IgD-negative memory B cell (primary cell): ENCODE results near the gene CFAP90. TPM values are rescaled to one million over a fixed set of nuclear protein-coding genes. Genes with fewer than 3 reads are reported as not detected.

Source experiments
- H3K27ac Mint-ChIP-seq, 3 donors: one replicate each; pipeline ENCODE4 v1.8.0; 2020 to 2022; ENCODE audit warnings: mild to moderate bottlenecking in 3 of 3, mixed read lengths in 3 of 3, moderate library complexity in 1 of 3
- H3K27me3 Mint-ChIP-seq: one replicate; pipeline ENCODE4 v1.8.0; 2021; ENCODE audit warnings: mixed read lengths
- H3K36me3 Mint-ChIP-seq: one replicate; pipeline ENCODE4 v1.8.0; 2020; ENCODE audit warnings: mild to moderate bottlenecking, mixed read lengths
- H3K4me1 Mint-ChIP-seq, 3 donors: one replicate each; pipeline ENCODE4 v1.8.0; 2020 to 2022; ENCODE audit warnings: mixed read lengths in 3 of 3, mild to moderate bottlenecking in 1 of 3
- H3K4me3 Mint-ChIP-seq, 4 donors: one replicate each; pipeline ENCODE4 v1.8.0; 2020 to 2022; ENCODE audit warnings: mild to moderate bottlenecking in 4 of 4, mixed read lengths in 4 of 4, moderate library complexity in 3 of 4
- H3K9me3 Mint-ChIP-seq, 3 donors: one replicate each; pipeline ENCODE4 v1.8.0; 2020 to 2021; ENCODE audit warnings: mixed read lengths in 3 of 3, mild to moderate bottlenecking in 1 of 3
- polyA plus RNA-seq: library from polyadenylated mRNA; unstranded; fragments of 300-500 nt; fragmentation: Illumina TruSeq; gene quantifications from one replicate; pipeline ENCODE4 v1.2.3, GENCODE V29; 2021

Gene CFAP90, protein sequence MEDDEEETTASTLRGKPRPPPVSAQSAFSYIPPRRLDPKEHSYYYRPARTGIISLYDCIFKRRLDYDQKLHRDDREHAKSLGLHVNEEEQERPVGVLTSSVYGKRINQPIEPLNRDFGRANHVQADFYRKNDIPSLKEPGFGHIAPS
- polyA plus RNA-seq: not detected

DNA sequence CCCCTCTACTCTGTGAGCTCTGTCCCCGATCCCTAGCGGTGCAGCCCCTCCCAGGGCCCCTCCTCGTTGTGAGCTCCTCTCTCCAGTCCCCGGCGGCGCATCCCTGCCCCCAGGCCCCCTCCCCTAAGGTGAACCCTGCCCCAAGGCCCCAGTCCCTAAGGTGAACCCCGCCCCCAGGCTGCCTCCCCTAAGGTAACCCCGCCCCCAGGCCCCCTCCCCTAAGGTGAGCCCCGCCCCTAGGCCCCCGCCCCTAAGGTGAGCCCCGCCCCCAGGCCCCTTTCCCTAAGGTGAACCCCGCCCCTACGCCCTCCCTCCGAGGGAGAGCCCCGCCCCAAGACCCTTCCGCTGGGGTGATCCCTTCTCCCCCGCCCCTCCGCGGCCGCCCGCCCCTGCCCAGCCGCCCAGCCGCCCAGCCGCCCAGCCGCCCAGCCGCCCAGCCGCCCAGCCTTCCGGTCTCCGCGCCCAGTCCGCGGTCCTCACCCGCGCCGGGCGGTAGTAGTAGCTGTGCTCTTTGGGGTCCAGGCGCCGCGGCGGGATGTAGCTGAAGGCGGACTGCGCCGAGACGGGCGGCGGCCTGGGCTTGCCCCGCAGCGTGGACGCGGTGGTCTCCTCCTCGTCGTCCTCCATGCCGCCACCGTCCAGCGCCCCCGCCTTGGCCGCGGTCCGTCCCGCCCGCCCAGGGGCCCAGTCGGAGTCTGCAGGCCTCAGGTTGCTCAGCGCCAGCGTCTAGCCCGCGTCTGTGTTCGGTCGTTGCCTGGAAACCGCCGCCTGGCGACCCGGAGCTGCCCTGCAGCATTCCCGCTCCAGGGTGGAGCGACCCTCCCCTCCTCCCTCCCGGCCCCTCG, at the start of gene CFAP90:
Gene CFAP90, minus strand, starts transcription at position 739 of the 845 bp plus-strand sequence. Its CDS starts 112 bp downstream, at position 627.
- peaks cover 22% of the 10 kb centered on the region for H3K27me3 Mint-ChIP-seq
- H3K36me3 Mint-ChIP-seq: peaks cover 2% of the 10 kb centered on the region

DNA sequence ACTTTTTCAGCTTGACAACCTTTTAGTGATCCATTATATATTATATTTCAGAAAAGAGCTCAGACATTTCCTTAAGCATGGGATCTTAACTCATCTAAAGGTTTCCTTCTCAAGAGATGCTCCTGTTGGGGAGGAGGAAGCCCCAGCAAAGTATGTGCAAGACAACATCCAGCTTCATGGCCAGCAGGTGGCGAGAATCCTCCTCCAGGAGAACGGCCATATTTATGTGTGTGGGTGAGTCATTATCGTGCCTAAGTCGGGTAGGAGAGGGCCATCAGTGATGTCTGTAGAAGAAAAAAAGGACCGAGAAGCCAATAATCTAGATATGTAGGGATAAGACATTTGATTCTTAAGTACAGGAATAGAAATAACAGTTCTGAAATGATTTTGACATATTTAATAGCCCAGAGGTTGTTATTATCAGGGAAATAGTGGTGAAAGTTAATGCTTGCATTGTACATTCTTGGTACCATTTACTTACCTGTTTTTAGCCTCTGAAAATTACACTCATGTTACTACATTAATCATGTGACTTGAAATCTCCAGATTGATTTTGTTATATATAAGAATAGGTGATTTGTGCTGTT, 46.2 kb upstream of the CFAP90 start:
- Mint-ChIP-seq H3K9me3 (no peaks in the 10 kb centered on the region), H3K36me3 (peaks cover 14% of the 10 kb centered on the region), H3K27ac (no peak overlapping the region), H3K4me1 (peaks cover 0 to 2% (median 2%) of the 10 kb centered on the region in 3 donors), H3K27me3 (no peaks in the 10 kb centered on the region), H3K4me3 (no peak overlapping the region)

More for the DNA sequence above, at the start of gene CFAP90:
- Mint-ChIP-seq H3K9me3 (peaks cover 0 to 5% (median 4%) of the 10 kb centered on the region in 3 donors), H3K4me3 (peak within 1 kb of the TSS; percentile 71 to 92 (median 82)), H3K27ac (no peak within 1 kb of the TSS), H3K4me1 (peaks cover 9 to 10% (median 9%) of the 10 kb centered on the region in 3 donors)

DNA sequence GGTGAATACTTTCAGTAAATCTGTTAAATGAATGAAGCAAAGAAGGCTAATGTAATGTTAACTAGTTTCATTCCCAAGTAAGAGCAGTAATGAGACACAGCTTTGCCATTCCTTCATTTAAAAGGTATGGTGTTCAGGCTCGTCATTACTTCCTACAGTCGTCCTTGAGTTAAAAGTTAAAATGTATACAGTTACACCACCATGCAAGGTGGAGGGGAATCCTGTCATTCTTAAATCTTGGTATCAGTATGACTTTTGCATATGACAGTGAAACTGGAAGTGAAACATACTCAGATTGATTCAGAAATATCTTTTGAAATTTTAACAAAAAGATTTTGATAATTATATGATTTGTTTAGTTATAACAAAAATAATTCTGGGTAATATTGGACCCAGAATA, 43.9 kb upstream of the CFAP90 start:
- no peaks in the 10 kb centered on the region for H3K27me3 Mint-ChIP-seq
- peaks cover 14% of the 10 kb centered on the region for H3K36me3 Mint-ChIP-seq
- H3K4me1 Mint-ChIP-seq: peaks cover 0 to 2% (median 2%) of the 10 kb centered on the region in 3 donors
- H3K4me3 Mint-ChIP-seq: no peak overlapping the region
- H3K27ac Mint-ChIP-seq: no peak overlapping the region
- no peaks in the 10 kb centered on the region for H3K9me3 Mint-ChIP-seq

DNA sequence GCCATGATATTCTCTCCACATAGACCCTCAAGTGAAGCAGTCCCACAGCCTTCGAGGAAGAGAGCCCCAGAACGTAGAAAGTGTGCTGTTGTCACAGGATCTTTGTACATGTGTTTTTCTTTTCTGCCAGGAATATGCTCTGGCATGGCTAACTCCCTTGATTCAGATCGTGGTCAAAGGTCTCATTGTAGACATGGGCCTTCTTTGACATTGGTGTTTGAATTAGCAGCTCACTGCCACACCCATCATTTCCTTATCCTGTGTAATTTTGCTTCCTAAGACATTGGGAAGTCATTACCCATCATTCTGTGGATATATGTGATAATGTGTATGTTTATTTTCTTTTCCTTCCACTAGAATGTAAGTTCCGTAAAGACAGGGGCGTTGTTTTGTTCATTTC, 43.5 kb upstream of the CFAP90 start:
- no peak overlapping the region for H3K27ac Mint-ChIP-seq
- peaks cover 0 to 2% (median 2%) of the 10 kb centered on the region in 3 donors for H3K4me1 Mint-ChIP-seq
- no peaks in the 10 kb centered on the region for H3K27me3 Mint-ChIP-seq
- peaks cover 14% of the 10 kb centered on the region for H3K36me3 Mint-ChIP-seq
- no peaks in the 10 kb centered on the region for H3K9me3 Mint-ChIP-seq
- H3K4me3 Mint-ChIP-seq: no peak overlapping the region

DNA sequence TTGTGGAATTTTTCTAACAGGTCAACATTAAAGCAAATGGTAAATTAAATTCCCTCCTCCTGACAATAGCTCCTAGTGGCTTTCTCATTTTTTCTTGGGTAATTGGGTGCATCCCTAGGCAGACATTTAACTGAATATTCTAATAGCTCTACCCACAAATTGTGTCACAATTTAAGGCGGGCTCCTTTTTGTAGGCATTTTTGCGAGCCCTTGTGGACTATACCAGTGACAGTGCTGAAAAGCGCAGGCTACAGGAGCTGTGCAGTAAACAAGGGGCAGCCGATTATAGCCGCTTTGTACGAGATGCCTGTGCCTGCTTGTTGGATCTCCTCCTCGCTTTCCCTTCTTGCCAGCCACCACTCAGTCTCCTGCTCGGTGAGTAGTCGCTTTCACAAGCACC, 38.0 kb upstream of the CFAP90 start:
- Mint-ChIP-seq H3K9me3 (no peaks in the 10 kb centered on the region), H3K4me3 (no peak overlapping the region), H3K36me3 (peaks cover 8% of the 10 kb centered on the region), H3K27me3 (no peaks in the 10 kb centered on the region), H3K27ac (no peak overlapping the region), H3K4me1 (peaks cover 0 to 4% (median 3%) of the 10 kb centered on the region in 3 donors)

DNA sequence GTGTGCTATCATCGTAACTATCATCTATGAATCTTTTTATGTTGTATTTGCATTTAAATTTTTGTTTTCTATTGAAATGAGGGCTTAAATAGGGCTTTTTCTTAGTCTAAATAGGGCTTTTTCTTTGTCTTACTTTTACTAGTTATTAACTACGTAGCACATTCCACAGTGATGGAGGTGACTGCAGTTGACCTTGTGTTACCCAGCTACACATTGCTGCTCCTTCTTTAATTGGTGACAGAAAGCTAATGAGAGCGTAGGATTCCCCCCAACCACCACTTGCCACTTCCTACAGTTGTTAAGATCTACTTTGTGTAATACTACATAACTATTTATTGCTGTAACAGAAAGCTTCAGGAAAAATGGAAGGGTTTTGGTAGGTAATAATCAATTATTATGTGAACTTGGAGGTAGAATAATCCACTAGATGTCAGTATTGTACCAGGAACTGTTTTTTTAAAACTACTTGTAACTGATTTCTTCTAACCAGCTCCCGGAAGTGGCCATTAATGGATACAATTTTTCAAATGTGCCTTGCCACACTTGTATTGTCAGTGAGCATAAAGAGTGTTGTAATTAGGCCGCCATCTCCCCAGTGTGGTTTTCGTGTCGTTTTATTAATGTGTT, 36.0 kb upstream of the CFAP90 start:
- H3K4me1 Mint-ChIP-seq: peaks cover 0 to 4% (median 3%) of the 10 kb centered on the region in 3 donors
- H3K9me3 Mint-ChIP-seq: no peaks in the 10 kb centered on the region
- H3K27me3 Mint-ChIP-seq: no peaks in the 10 kb centered on the region
- peaks cover 8% of the 10 kb centered on the region for H3K36me3 Mint-ChIP-seq
- peak overlapping the region in 1 of 3 donors; percentile 19 for H3K27ac Mint-ChIP-seq
- no peak overlapping the region for H3K4me3 Mint-ChIP-seq

DNA sequence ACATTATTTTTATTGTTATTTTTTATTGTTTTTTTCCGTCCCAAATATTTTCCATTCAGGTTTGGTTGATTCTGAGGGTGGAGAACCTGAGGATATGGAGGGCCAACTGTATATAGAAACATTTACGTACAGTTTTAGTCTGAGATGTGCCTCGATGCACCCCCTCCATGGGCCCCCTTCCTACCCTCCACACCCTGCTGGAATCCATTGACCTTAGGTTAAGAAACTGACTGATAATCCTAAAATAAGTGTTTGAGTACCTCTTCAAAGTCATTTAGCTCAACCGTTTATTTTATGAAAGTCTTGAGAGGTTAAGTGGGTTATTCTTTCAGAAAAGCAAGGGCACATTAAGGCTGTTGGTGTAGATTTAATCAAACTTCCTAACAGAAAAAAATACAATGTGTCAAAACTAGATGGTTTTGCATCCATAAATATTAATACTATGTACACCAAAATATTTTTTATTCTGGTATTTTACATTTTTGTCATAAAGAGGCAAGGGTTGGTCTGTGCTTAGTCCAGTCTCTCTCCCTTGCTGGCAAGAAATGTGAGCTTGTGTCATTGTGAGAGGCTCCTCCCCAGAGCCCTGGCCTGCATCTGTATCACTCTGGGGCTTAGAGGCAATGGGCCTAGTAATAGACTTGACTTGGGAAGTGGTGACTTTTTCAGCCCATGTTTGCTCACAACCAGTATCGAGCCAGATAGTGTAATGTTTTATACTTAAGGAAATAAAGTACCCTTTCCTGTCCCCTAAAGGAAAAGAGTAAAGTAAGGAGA, 33.7 kb upstream of the CFAP90 start:
- Mint-ChIP-seq H3K27me3 (no peaks in the 10 kb centered on the region), H3K36me3 (peaks cover 13% of the 10 kb centered on the region), H3K4me3 (no peak overlapping the region), H3K9me3 (no peaks in the 10 kb centered on the region), H3K4me1 (peaks cover 4 to 6% (median 6%) of the 10 kb centered on the region in 3 donors), H3K27ac (peak overlapping the region in 1 of 3 donors; percentile 59)

DNA sequence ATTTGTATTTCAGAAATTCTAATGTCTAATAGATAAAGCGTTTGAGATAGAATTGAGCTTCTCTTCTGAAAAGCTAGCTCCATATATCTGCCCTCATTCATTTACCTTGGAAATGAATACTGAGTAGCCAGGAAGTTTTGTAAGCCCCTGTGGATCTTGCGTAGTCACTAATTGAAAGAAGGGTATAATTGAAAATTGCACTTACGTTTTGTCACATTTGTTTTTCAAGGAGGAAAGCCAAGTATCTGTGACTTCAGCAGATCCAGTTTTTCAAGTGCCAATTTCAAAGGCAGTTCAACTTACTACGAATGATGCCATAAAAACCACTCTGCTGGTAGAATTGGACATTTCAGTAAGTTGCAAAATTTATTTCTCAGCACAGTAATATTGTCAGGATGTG, 32.0 kb upstream of the CFAP90 start:
- H3K27ac Mint-ChIP-seq: peak overlapping the region in 1 of 3 donors; percentile 50

DNA sequence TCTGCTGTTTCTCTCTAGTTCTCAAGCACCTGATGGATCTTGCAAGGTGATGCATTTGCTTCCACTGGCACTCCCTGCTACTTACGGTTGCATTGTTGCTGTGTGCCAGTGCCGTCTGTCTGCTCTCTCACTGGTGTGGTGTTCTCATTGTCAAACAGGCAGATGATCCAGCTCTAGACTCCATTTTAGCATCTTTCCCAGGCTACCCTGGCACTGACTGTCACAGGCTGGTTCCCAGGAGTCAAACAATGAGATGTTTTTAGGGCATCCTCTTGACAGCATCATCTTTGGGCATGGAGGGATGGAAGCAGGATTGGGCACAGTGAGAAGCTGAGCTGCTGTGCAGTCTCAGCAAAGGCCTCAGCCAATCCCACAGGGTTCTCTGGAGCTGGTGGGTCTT, 30.9 kb upstream of the CFAP90 start:
- Mint-ChIP-seq H3K36me3 (peaks cover 9% of the 10 kb centered on the region), H3K27me3 (no peaks in the 10 kb centered on the region), H3K4me1 (peaks cover 0 to 6% (median 4%) of the 10 kb centered on the region in 3 donors), H3K9me3 (no peaks in the 10 kb centered on the region), H3K27ac (peak overlapping the region in 2 of 3 donors; percentile 6 to 45), H3K4me3 (no peak overlapping the region)

More for the DNA sequence above, 32.0 kb upstream of the CFAP90 start:
- no peaks in the 10 kb centered on the region for H3K9me3 Mint-ChIP-seq
- H3K4me1 Mint-ChIP-seq: peaks cover 2 to 6% (median 6%) of the 10 kb centered on the region in 3 donors
- H3K4me3 Mint-ChIP-seq: no peak overlapping the region
- no peaks in the 10 kb centered on the region for H3K27me3 Mint-ChIP-seq
- peaks cover 9% of the 10 kb centered on the region for H3K36me3 Mint-ChIP-seq

DNA sequence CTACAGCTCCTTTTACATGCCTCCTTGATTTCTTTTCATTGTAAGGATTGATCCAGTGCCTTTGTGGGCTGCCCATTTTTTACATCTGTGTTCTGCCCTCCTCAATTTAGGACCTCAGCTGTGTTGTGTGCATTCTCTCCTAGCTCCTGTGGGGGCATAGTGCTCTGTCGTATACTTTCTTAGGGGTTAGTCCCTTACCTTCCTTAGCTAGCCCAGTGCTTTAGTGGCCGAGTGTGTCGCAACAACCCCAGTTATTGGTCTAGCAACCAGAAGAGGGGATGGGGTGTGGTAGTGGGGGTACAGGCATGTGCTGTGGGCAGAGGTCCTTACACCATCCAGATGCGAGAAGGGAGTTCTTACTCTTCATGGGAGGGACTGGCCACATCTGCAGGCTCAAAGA, 30.2 kb upstream of the CFAP90 start:
- Mint-ChIP-seq H3K27ac (no peak overlapping the region), H3K4me1 (peaks cover 1 to 6% (median 4%) of the 10 kb centered on the region in 3 donors), H3K36me3 (peaks cover 11% of the 10 kb centered on the region), H3K27me3 (no peaks in the 10 kb centered on the region), H3K4me3 (no peak overlapping the region), H3K9me3 (no peaks in the 10 kb centered on the region)

DNA sequence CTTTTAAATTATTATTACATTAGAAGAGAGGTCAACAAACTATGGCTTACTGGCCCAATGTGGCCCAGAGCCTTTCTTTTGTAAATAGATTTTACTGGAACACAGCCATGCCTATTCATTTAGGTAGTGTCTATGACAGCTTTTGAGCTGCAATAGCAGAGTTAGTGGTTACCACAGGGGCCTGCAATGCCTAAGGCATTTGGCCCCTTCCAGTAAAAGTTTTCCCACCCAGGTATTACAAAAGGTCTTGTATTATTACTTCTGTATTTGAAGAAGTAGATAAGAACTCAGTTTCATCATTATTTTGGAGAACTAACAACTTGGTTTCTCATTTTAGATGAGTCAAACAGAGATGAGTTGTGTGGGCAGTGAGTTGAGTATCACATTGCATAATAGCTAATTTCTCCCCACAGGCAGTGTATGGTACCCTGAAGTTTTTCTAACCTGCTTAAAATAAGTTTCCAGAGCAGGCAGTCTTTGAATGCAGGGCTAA, 27.5 kb upstream of the CFAP90 start:
- H3K4me1 Mint-ChIP-seq: peaks cover 10 to 13% (median 12%) of the 10 kb centered on the region in 3 donors
- H3K27ac Mint-ChIP-seq: no peak overlapping the region
- no peaks in the 10 kb centered on the region for H3K9me3 Mint-ChIP-seq
- H3K4me3 Mint-ChIP-seq: no peak overlapping the region
- no peaks in the 10 kb centered on the region for H3K27me3 Mint-ChIP-seq
- H3K36me3 Mint-ChIP-seq: peaks cover 15% of the 10 kb centered on the region

DNA sequence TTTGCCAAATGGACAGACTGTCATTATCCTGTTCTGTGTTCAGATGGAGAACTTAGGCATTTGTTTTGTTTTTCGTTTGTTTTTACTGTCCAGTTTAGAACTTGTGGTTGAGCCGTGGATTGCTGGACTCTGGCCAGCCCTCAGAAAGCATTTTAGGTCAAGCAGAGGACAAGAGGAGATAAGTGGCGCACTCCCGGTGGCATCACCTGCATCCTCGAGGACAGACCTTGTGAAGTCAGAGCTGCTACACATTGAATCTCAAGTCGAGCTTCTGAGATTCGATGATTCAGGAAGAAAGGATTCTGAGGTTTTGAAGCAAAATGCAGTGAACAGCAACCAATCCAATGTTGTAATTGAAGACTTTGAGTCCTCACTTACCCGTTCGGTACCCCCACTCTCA, 26.9 kb upstream of the CFAP90 start:
- no peaks in the 10 kb centered on the region for H3K27me3 Mint-ChIP-seq
- peaks cover 14% of the 10 kb centered on the region for H3K36me3 Mint-ChIP-seq
- no peaks in the 10 kb centered on the region for H3K9me3 Mint-ChIP-seq
- H3K4me1 Mint-ChIP-seq: peaks cover 16 to 18% (median 17%) of the 10 kb centered on the region in 3 donors
- H3K27ac Mint-ChIP-seq: no peak overlapping the region
- H3K4me3 Mint-ChIP-seq: no peak overlapping the region

DNA sequence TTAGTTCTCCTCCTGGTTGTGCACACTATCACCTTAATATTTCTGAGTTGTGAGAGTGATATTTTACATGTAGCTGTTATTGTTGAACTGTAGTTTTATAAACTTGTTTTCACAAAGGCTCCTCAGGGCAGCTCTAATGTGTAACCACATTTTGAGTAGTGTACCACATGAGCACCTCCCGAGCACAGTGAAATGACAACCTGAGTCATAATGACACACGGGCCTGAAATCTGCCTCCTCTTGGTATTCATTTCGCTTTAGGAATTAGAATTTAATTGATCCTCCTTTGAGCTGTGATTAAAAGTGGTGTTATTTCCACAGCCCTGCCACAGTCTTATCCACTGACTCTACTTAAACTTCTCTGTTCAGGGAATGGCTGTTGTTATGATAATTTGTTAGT, 25.9 kb upstream of the CFAP90 start:
- Mint-ChIP-seq H3K9me3 (no peaks in the 10 kb centered on the region), H3K36me3 (peaks cover 13% of the 10 kb centered on the region), H3K4me1 (peaks cover 22 to 25% (median 25%) of the 10 kb centered on the region in 3 donors), H3K27ac (no peak overlapping the region), H3K4me3 (no peak overlapping the region), H3K27me3 (no peaks in the 10 kb centered on the region)

DNA sequence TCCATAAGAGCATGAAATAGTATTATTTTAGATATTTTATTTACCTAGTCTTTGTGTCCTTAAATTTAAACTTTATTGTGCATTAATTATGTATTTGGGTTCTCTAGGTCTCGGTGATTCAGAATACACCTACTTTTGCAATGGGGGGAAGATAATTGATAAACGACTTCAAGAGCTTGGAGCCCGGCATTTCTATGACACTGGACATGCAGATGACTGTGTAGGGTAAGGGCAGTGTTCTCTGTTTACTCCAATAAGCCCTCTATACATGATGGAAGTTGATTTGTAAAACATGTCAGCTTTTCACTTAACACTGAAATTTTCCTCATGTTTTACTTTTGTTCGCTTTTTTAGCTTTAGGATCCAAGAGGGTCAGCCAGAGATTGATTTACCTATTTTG, 24.2 kb upstream of the CFAP90 start:
- no peaks in the 10 kb centered on the region for H3K9me3 Mint-ChIP-seq
- H3K27ac Mint-ChIP-seq: no peak overlapping the region
- no peak overlapping the region for H3K4me3 Mint-ChIP-seq
- H3K27me3 Mint-ChIP-seq: no peaks in the 10 kb centered on the region
- peaks cover 5% of the 10 kb centered on the region for H3K36me3 Mint-ChIP-seq
- H3K4me1 Mint-ChIP-seq: peaks cover 36 to 39% (median 36%) of the 10 kb centered on the region in 3 donors
